Testis (tissue), 3 donors: ENCODE results near the gene LNX2. TPM values are rescaled to one million over a fixed set of nuclear protein-coding genes. Genes with fewer than 3 reads are reported as not detected.

Source experiments
- DNase-seq: peaks from one replicate; pipeline ENCODE4 v3.0.0-alpha.2; 2019
- H3K27ac ChIP-seq, 2 donors: fragments of 200-600 bp; sonication (generic); one replicate each; pipeline ENCODE4 v1.5.1; 2019
- H3K27me3 ChIP-seq: fragments of 200-600 bp; sonication (generic); one replicate; pipeline ENCODE4 v1.5.1; 2019
- H3K36me3 ChIP-seq: fragments of 200-600 bp; sonication (generic); one replicate; pipeline ENCODE4 v1.5.1; 2017; ENCODE audit warnings: low read depth; ENCODE audit errors: missing control alignments
- H3K4me1 ChIP-seq: fragments of 200-600 bp; sonication (generic); one replicate; pipeline ENCODE4 v1.5.1; 2019
- H3K4me3 ChIP-seq, 2 donors: fragments of 200-600 bp; sonication (generic); one replicate each; pipeline ENCODE4 v1.5.1; 2017 to 2019
- H3K9me3 ChIP-seq: fragments of 200-600 bp; sonication (generic); one replicate; pipeline ENCODE4 v1.5.1; 2017
- POLR2A ChIP-seq: fragments of 450-650 bp; IDR thresholded peaks from one replicate; pipeline ENCODE4 v1.6.1; 2017; ENCODE audit warnings: antibody characterized with exemption, mild to moderate bottlenecking, moderate library complexity
- WGBS, 2 donors: methylation state at CpG; one replicate each; pipeline ENCODE4 v1.1.5; 2018; 5-methylcytosine and 5-hydroxymethylcytosine counted together
- intact Hi-C: fragments of 100-400 bp; cut with DNase I; formaldehyde crosslinking; loops from one replicate; pipeline ENCODE4 v1.15.1; 2023; ENCODE audit warnings: low total_unique reads
- polyA plus RNA-seq: library from polyadenylated mRNA; stranded (reverse); fragments of 350-450 nt; fragmentation: Illumina TruSeq; extraction: RNeasy Lipid Tissue Mini Kit (QIAGEN cat#74804); gene quantifications from one replicate; pipeline ENCODE4 v1.2.3, GENCODE V29; 2014; ENCODE audit warnings: low read depth, low replicate concordance; ENCODE audit not compliant: insufficient read depth
- total RNA-seq, 2 donors: library from RNA; depleted of rRNA; stranded (reverse); fragments of >200 nt; gene quantifications; one replicate each; pipeline ENCODE4 v1.2.3, GENCODE V29; 2016
- TF ChIP-seq, protein P1 (sequence below), 3 experiments: fragments of 450-650 bp in 2 of 3; fragments of 200-600 bp in 1 of 3; sonication (generic) in 1 of 3; IDR thresholded peaks; one replicate each; pipeline ENCODE4 v1.5.1; 2016 to 2019; ENCODE audit warnings: antibody characterized with exemption in 3 of 3, mild to moderate bottlenecking in 2 of 3, moderate library complexity in 1 of 3

Gene LNX2
- total and polyA plus RNA-seq, 3 donors from 2014 or later, result 22.5 to 39.6 (median 34.6) TPM

DNA sequence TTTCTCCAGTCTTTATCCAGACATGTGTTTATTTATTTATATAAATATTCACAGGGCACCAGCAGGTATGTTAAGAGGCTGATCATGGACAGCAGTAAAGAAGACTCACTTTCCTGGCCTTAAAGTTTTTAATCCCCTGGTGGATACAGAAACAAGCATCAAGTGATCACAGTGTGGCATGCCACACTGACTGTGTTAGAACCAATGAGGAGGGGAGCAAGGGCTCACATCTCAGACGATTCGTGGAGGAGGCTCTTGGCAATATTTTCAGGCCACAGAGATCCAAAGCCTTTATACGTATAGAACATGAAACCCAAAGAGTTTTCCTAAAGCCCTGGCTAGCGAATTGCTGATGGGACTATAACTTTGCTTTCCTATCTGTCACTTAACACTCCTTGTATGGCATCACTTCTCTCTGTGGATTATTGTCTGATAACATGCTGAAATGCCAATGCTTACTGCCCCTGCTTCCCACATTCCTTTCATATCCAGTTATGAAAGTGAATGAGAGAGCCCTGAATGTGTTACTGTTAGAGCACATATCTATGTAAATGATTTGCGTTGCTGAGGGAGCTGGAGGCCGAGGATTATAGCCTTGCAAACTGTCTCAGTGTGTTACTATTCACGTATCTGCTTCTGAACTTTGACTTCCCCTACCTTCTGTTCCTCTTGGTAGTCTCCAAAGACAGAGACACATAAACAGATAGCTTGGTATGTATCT, 39.0 kb upstream of the LNX2 start:
- peak; percentile 65 for DNase-seq
- 77 to 79% methylated on average over 7 of the region's 7 CpGs for WGBS, 2 donors
- peak overlapping the region in 1 of 2 donors; percentile 40 for H3K27ac ChIP-seq

DNA sequence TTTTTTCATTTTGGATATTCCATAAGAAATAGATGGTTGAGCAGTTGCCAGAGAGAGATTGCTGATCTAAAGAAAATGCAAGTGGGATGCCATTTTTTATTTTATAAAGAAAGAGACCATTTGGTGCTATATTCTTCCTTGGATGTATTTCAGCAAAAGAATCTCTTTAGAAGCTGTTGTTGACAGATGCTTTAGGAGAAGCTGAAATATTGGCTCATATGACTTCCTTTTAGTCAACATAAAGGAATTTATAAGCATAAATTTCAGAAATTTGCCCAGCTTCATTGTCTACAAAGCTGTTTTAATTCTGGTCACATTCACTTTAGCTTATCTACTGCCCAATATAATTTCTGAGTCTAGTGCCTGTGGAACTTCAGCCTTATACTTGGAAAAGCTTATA, 38.2 kb upstream of the LNX2 start:
- H3K27ac ChIP-seq, result no peak overlapping the region

More for the DNA sequence above, 39.0 kb upstream of the LNX2 start:
- Histone ChIP-seq H3K4me1 (peaks cover 10% of the 10 kb centered on the region), H3K4me3 (no peak overlapping the region), H3K27me3 (no peaks in the 10 kb centered on the region), H3K9me3 (no peaks in the 10 kb centered on the region), H3K36me3 (no peaks in the 10 kb centered on the region)
- intact Hi-C loops, result no loop called here
- TF ChIP-seq, protein P1, sequence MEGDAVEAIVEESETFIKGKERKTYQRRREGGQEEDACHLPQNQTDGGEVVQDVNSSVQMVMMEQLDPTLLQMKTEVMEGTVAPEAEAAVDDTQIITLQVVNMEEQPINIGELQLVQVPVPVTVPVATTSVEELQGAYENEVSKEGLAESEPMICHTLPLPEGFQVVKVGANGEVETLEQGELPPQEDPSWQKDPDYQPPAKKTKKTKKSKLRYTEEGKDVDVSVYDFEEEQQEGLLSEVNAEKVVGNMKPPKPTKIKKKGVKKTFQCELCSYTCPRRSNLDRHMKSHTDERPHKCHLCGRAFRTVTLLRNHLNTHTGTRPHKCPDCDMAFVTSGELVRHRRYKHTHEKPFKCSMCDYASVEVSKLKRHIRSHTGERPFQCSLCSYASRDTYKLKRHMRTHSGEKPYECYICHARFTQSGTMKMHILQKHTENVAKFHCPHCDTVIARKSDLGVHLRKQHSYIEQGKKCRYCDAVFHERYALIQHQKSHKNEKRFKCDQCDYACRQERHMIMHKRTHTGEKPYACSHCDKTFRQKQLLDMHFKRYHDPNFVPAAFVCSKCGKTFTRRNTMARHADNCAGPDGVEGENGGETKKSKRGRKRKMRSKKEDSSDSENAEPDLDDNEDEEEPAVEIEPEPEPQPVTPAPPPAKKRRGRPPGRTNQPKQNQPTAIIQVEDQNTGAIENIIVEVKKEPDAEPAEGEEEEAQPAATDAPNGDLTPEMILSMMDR (IDR thresholded peaks at IDR 0.05), result no peak
- TF ChIP-seq POLR2A, result no peak

DNA sequence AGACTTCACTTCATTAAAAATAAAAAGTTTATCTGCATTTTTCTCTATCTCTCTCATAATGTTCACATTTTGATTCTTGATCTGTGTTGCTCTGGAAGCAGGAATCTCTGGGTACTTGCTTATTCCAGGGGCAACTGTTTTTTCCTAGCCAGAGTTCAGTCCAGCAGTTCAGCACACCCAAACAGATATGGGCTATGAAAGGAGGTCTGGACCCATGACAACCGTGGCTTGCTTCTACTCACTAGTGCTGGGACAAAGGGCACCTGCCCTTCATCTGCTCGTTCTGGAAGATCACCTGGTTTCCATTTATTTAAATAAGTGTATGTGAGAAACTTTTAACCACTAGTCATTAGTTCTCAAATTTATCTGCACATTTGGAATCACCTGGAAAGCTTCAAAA, 37.4 kb upstream of the LNX2 start:
- H3K27me3 ChIP-seq, result no peaks in the 10 kb centered on the region
- no peak for TF ChIP-seq POLR2A
- TF ChIP-seq, protein P1 (IDR thresholded peaks at IDR 0.05), result no peak
- no peaks in the 10 kb centered on the region for H3K9me3 ChIP-seq
- no peaks in the 10 kb centered on the region for H3K36me3 ChIP-seq
- H3K4me3 ChIP-seq, result no peak overlapping the region
- peaks cover 10% of the 10 kb centered on the region for H3K4me1 ChIP-seq
- H3K27ac ChIP-seq, result no peak overlapping the region
- intact Hi-C loops, result no loop called here
- DNase-seq, result no peak
- WGBS, 2 donors, result 85 to 91% methylated on average over 2 of the region's 2 CpGs

More for the DNA sequence above, 38.2 kb upstream of the LNX2 start:
- no peak for TF ChIP-seq POLR2A
- TF ChIP-seq, protein P1 (IDR thresholded peaks at IDR 0.05), result no peak
- DNase-seq, result no peak
- H3K9me3 ChIP-seq, result no peaks in the 10 kb centered on the region
- H3K36me3 ChIP-seq, result no peaks in the 10 kb centered on the region
- intact Hi-C loops, result no loop called here
- peaks cover 10% of the 10 kb centered on the region for H3K4me1 ChIP-seq
- H3K27me3 ChIP-seq, result no peaks in the 10 kb centered on the region
- H3K4me3 ChIP-seq, result no peak overlapping the region

DNA sequence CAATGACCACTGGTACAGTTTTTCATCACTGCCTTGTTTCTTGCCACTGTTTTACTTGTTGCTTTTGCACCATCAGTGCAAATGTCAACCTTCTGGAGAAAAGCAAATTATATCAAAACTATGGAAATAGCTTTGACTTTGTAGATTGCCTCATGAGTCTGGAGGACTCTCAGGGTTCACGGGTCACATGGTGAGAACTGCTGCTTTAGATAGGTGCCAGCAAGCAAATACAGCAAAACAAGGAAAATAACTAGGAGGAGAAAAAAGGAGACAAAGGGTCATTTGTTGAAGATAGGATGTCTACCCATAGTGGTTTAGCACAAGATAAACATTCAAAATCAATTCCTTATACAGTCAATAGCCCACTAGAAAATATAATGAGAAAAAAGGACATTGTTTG, 34.5 kb upstream of the LNX2 start:
- Histone ChIP-seq H3K27ac (no peak overlapping the region), H3K4me3 (no peak overlapping the region), H3K27me3 (no peaks in the 10 kb centered on the region), H3K9me3 (no peaks in the 10 kb centered on the region), H3K4me1 (peaks cover 6% of the 10 kb centered on the region), H3K36me3 (no peaks in the 10 kb centered on the region)
- DNase-seq, result no peak
- 82 to 89% methylated on average over 1 of the region's 1 CpG for WGBS, 2 donors
- TF ChIP-seq, protein P1 (IDR thresholded peaks at IDR 0.05), result no peak
- TF ChIP-seq POLR2A, result no peak
- intact Hi-C loops, result no loop called here

DNA sequence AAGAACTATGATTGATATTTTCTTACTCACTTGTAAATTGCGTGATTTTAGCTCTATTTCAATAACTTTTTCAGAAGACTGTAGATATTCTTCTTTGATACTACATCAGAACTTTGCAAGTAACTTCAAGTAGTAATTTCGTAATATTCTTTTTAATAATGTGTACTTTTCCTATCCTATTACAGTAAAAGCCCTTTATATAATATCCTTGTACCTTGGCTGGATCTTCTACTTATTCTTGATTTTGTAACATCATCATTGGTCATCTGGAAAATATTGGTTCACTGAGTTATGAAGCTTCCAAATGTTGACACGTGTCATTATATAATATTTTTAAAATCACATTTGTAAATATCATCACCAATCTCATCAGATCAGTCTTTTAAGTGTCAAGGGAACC, 33.7 kb upstream of the LNX2 start:
- H3K27ac ChIP-seq, result no peak overlapping the region
- no peak for DNase-seq
- 90 to 95% methylated on average over 3 of the region's 3 CpGs for WGBS, 2 donors
- TF ChIP-seq, protein P1 (IDR thresholded peaks at IDR 0.05), result no peak
- no peak for TF ChIP-seq POLR2A
- H3K36me3 ChIP-seq, result no peaks in the 10 kb centered on the region
- intact Hi-C loops, result no loop called here
- H3K4me1 ChIP-seq, result peaks cover 1% of the 10 kb centered on the region
- no peaks in the 10 kb centered on the region for H3K27me3 ChIP-seq
- H3K4me3 ChIP-seq, result no peak overlapping the region
- H3K9me3 ChIP-seq, result no peaks in the 10 kb centered on the region
